22Rv1 (cell line): ENCODE measurements around the gene PHLPP2.
A peak's percentile ranks its signal among the peaks of the same experiment; 100 is the strongest.

Experiments
- H3K27ac ChIP-seq: fragments of 450-650 bp; 2 replicates; pipeline ENCODE4 v1.5.1; 2017
- ZFX ChIP-seq: fragments of 450-650 bp; IDR thresholded peaks from 2 replicates; pipeline ENCODE4 v1.6.1; 2017; ENCODE audit warnings: antibody characterized with exemption, borderline replicate concordance
- TF ChIP-seq, protein P1 (sequence below): fragments of 450-650 bp; IDR thresholded peaks from 2 replicates; pipeline ENCODE4 v1.5.1; 2017; ENCODE audit warnings: mild to moderate bottlenecking

PHLPP2 gene

DNA sequence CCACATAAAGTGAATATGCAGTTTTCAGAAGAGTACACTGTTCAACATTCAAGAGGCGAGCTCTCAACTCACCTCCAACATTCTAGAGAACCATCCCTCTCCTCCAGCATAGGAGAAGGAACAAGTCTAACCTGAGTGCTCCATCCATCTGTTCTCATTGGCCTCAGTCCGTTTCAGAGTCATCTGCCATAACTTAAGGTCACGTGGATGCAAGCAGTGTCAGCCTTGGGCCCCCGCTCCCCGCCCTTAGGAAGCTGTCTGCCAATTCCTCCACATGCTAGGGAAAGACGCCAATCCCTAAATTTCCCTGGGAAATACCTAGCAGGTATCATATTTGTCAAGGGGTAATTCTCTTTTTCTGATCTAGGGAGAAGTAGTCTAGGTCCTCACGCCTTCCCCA, 77.1 kb downstream of the PHLPP2 start:
- TF ChIP-seq, protein P1, sequence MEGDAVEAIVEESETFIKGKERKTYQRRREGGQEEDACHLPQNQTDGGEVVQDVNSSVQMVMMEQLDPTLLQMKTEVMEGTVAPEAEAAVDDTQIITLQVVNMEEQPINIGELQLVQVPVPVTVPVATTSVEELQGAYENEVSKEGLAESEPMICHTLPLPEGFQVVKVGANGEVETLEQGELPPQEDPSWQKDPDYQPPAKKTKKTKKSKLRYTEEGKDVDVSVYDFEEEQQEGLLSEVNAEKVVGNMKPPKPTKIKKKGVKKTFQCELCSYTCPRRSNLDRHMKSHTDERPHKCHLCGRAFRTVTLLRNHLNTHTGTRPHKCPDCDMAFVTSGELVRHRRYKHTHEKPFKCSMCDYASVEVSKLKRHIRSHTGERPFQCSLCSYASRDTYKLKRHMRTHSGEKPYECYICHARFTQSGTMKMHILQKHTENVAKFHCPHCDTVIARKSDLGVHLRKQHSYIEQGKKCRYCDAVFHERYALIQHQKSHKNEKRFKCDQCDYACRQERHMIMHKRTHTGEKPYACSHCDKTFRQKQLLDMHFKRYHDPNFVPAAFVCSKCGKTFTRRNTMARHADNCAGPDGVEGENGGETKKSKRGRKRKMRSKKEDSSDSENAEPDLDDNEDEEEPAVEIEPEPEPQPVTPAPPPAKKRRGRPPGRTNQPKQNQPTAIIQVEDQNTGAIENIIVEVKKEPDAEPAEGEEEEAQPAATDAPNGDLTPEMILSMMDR = no peak
- no peak for TF ChIP-seq ZFX
- H3K27ac ChIP-seq = no peak overlapping the region

DNA sequence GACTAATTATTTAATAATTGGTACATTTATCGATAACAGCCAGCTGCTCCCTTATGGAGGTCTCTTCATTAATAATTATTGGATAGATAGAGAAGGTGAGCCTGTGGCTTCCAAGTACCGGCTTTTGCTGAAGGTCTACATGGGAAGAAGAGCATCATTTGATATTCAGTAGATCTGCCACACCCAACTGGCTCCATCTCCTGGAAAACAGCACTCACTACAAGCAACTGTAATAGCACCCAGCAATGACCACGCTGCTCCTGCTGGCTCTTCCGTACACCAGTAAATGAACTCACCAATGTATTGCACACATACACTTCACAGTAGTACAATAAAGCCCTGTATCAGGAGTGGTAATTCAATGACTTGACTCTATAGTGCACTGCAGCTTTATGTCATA, 79.1 kb downstream of the PHLPP2 start:
- TF ChIP-seq, protein P1 = peak; percentile 65
- no peak for TF ChIP-seq ZFX
- H3K27ac ChIP-seq = no peak overlapping the region

DNA sequence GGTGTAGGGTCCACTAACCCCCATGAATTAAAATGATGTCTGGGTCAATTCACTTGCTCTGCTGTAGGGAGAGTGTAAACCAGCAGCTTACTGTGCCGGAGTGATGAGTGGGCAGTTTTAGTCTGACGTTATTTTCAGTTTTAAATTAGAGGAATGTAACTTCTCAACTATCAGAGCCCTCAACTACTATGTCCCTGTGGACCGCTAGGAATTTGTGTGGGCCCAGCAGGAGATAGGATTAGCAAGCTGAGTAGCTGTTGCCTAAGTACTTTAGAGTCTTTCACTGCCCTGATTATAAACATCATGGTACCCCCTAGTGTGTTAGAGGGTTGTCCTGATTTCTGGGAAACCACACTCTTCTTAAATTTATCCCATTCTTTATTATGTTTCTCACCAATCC, 87.1 kb downstream of the PHLPP2 start:
- no peak overlapping the region for H3K27ac ChIP-seq
- TF ChIP-seq, protein P1 = no peak
- no peak for TF ChIP-seq ZFX

DNA sequence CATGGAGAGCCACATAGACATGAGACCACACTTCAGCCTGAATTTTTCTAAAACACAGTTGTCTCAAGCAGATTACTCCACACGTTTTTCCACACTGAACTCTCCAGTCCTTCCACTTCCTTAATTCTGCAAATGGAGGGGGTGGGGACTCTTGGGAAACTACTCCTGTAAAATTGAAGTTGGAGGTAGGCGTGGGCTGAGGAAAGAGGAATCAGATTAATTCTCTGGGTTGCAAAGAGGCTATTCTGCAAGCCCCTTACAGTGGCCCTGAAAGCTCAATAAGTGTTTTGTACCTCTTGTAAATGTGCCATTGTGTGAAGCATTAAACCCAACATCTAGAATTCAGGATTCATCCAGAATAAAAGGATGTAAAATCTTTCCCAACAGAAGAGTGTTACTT, 88.9 kb downstream of the PHLPP2 start:
- TF ChIP-seq, protein P1 = no peak
- no peak for TF ChIP-seq ZFX
- H3K27ac ChIP-seq = no peak overlapping the region

DNA sequence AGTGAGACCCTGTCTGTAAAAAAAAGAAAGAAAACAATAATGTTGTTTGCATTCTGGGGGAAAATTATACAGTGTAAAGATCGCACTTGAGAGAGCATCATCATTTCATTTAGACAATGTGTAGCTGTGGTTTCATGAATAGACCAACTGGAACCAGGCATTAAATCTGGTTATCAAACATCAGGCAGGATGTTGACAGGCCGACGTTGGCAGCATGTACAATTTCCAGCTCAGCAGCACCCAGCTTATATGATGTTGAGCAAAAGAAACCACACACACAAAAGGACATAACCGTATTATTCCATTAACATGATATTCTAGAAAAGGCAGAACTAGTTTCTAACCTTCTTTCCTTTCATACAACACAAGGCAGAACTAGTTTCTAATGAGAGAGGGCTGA, 92.7 kb downstream of the PHLPP2 start:
- TF ChIP-seq ZFX = no peak
- TF ChIP-seq, protein P1 = no peak
- no peak overlapping the region for H3K27ac ChIP-seq

DNA sequence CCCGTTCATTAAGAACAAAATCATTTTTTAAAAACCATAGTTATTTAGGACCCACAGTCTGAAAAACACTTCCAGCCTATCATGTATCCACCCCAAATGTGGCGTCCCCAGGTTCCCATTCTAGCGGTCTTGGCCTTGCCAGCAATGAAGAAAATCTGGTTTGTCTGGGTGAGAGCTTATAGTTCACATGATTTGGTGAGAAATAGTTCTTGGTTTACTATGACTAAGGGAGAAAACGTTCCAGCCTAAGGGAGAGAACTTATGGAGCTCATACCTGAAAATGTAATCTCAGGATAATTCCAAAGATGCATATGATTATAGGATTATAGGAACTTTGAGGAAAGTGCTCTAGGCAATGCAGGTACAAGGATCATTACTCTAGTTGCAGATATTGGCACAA, 93.7 kb downstream of the PHLPP2 start:
- H3K27ac ChIP-seq = no peak overlapping the region
- TF ChIP-seq, protein P1 = no peak
- TF ChIP-seq ZFX = no peak

DNA sequence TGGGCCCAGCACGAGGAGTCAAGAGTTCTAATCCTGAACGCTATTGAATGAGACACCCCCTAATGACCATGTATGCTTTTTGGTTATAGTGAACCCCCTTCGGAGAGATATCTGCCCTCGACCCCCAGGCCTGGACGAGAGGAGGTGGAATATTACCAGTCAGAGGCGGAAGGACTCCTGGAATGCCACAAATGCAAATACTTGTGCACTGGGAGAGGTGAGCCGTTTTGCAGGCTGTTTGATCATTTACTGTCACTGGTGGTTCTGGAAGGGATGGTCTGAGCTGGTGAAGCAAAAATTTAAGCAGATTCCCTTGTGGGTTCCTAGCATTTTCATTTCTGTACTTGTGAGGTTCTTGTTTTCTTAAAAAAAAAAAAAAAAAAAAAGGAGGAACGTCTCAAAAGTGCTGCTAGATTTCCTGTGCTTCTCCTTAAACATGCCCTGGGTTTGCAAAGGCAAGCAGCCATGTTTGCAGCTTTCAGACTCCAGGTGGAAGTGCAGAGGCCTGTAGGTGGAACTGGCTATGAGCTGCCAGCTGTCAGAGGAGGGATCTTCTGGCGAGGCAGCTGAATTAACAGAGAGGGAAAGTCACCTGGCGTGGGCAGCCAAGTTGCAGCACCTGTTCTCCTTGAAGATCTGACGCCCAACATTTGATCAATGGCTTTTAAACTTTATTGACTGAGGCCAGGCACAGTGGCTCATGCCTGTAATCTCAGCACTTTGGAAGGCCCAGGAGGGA, 95.1 kb downstream of the PHLPP2 start:
- H3K27ac ChIP-seq = no peak overlapping the region

More for the DNA sequence above, 95.1 kb downstream of the PHLPP2 start:
- TF ChIP-seq, protein P1 = no peak
- no peak for TF ChIP-seq ZFX
